Measurements from ENCODE around the gene CEP192.

DNA sequence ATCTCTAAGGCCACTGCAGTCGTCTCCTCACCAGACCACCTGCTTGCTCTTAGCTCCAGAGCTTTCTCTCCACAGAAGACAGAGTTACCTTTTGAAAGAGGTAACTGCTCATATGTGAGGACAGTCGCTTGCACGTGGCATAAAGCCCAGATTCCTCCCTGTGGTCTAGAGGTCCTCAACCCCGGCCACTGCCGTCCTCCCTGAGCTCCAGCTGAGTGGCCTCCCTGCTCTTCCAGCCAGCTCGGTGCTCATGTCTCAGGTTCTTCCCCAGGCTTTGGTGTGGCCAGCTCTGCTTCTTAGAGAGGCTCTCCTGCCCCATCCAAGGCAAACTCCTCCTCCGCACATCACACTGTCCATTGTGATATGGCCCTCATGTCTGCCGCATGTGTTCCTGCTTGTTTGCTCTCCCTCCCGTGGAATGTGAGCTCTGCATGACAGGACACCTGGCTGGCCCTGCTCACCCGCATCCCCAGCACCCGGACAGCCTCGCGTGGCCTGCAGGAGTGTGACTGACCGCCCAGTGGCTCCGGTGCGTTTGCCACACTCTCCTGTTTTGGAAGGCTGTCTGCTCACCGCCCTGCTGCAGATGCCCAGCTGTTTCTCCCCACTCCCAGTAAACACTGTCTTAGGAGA is 135.9 kb downstream of the CEP192 start:
- no peak for TF ChIP-seq SP1 (IDR thresholded peaks at IDR 0.05)
- TF ChIP-seq, protein P1, sequence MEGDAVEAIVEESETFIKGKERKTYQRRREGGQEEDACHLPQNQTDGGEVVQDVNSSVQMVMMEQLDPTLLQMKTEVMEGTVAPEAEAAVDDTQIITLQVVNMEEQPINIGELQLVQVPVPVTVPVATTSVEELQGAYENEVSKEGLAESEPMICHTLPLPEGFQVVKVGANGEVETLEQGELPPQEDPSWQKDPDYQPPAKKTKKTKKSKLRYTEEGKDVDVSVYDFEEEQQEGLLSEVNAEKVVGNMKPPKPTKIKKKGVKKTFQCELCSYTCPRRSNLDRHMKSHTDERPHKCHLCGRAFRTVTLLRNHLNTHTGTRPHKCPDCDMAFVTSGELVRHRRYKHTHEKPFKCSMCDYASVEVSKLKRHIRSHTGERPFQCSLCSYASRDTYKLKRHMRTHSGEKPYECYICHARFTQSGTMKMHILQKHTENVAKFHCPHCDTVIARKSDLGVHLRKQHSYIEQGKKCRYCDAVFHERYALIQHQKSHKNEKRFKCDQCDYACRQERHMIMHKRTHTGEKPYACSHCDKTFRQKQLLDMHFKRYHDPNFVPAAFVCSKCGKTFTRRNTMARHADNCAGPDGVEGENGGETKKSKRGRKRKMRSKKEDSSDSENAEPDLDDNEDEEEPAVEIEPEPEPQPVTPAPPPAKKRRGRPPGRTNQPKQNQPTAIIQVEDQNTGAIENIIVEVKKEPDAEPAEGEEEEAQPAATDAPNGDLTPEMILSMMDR (IDR thresholded peaks at IDR 0.05; ENCODE audit: low read depth, low read length, missing input control): no peak
- peak in 1 of 2 donors; percentile 17 for TF ChIP-seq HNF4A (conservative IDR thresholded peaks at IDR 0.05)

Measured in liver (tissue), 3 donors.